ENCODE results near the gene MRPL36. TPM values are rescaled to one million over a fixed set of nuclear protein-coding genes. Genes with fewer than 3 reads are reported as not detected.

Gene MRPL36
- total RNA-seq, 4 donors from 2014 or later, result 13.7 to 62.5 (median 41.2) TPM

- Histone ChIP-seq H3K36me3 (no peaks in the 10 kb centered on the region), H3K27me3 (no peaks in the 10 kb centered on the region), H3K4me3 (no peak overlapping the region), H3K4me1 (no peaks in the 10 kb centered on the region), H3K27ac (no peak overlapping the region), H3K9me3 (no peaks in the 10 kb centered on the region)
- peak; percentile 48 to 64 for DNase-seq (ENCODE audit: low spot score in 2 of 2)
- no peak for TF ChIP-seq POLR2A (IDR thresholded peaks at IDR 0.05)
- no peak for TF ChIP-seq POLR2AphosphoS5 (IDR thresholded peaks at IDR 0.05)
- no peak for TF ChIP-seq EP300 (IDR thresholded peaks at IDR 0.05)
- TF ChIP-seq CTCF (IDR thresholded peaks at IDR 0.05), result no peak
- WGBS, result 88% methylated on average over 20 of the region's 32 CpGs
Observed at GRCh38 chr5:1779021-1779680, 20.5 kb downstream of the MRPL36 start.

GRCh38 chr5:1778138-1779020 lies 21.3 kb downstream of the MRPL36 start:
- Histone ChIP-seq H3K4me1 (no peaks in the 10 kb centered on the region), H3K4me3 (no peak overlapping the region), H3K27ac (no peak overlapping the region), H3K27me3 (no peaks in the 10 kb centered on the region), H3K9me3 (no peaks in the 10 kb centered on the region), H3K36me3 (no peaks in the 10 kb centered on the region)
- 70% methylated on average over 18 of the region's 19 CpGs for WGBS
- TF ChIP-seq POLR2A (IDR thresholded peaks at IDR 0.05), result no peak
- TF ChIP-seq EP300 (IDR thresholded peaks at IDR 0.05), result no peak
- DNase-seq (ENCODE audit: low spot score in 2 of 2), result peak; percentile 21 to 57

GRCh38 chr5:1777281-1778137 lies 22.1 kb downstream of the MRPL36 start:
- 89% methylated on average over 28 of the region's 31 CpGs for WGBS
- Histone ChIP-seq H3K27me3 (no peaks in the 10 kb centered on the region), H3K27ac (no peak overlapping the region), H3K36me3 (no peaks in the 10 kb centered on the region), H3K4me3 (no peak overlapping the region), H3K4me1 (no peaks in the 10 kb centered on the region), H3K9me3 (no peaks in the 10 kb centered on the region)
- DNase-seq (ENCODE audit: low spot score in 2 of 2), result peak; percentile 44 to 56
- no peak for TF ChIP-seq CTCF (IDR thresholded peaks at IDR 0.05)
- no peak for TF ChIP-seq EP300 (IDR thresholded peaks at IDR 0.05)
- TF ChIP-seq POLR2AphosphoS5 (IDR thresholded peaks at IDR 0.05), result no peak
- TF ChIP-seq POLR2A (IDR thresholded peaks at IDR 0.05), result no peak

- Histone ChIP-seq H3K36me3 (no peaks in the 10 kb centered on the region), H3K4me1 (no peaks in the 10 kb centered on the region), H3K9me3 (no peaks in the 10 kb centered on the region), H3K27ac (no peak overlapping the region), H3K27me3 (no peaks in the 10 kb centered on the region), H3K4me3 (no peak overlapping the region)
- WGBS, result 89% methylated on average over 6 of the region's 6 CpGs
- no peak for TF ChIP-seq POLR2AphosphoS5 (IDR thresholded peaks at IDR 0.05)
- TF ChIP-seq EP300 (IDR thresholded peaks at IDR 0.05), result no peak
- TF ChIP-seq CTCF (IDR thresholded peaks at IDR 0.05), result no peak
- TF ChIP-seq POLR2A (IDR thresholded peaks at IDR 0.05), result no peak
- DNase-seq (ENCODE audit: low spot score in 2 of 2), result no peak
Observed at GRCh38 chr5:1776831-1777230, 22.8 kb downstream of the MRPL36 start.

- DNase-seq (ENCODE audit: low spot score in 2 of 2), result no peak
- 32% methylated on average over 5 of the region's 5 CpGs for WGBS
- H3K36me3 ChIP-seq, result no peaks in the 10 kb centered on the region
- no peak overlapping the region for H3K27ac ChIP-seq
- H3K27me3 ChIP-seq, result no peaks in the 10 kb centered on the region
- no peaks in the 10 kb centered on the region for H3K4me1 ChIP-seq
- TF ChIP-seq CTCF (IDR thresholded peaks at IDR 0.05) (no peak), EP300 (IDR thresholded peaks at IDR 0.05) (no peak), POLR2A (IDR thresholded peaks at IDR 0.05) (no peak), POLR2AphosphoS5 (IDR thresholded peaks at IDR 0.05) (no peak)
- no peak overlapping the region for H3K4me3 ChIP-seq
- H3K9me3 ChIP-seq, result no peaks in the 10 kb centered on the region
Observed at GRCh38 chr5:1772634-1773033, 27.0 kb downstream of the MRPL36 start.
